Cardiac muscle cell (in vitro differentiated cells and primary cell): ENCODE results near the gene IL22. TPM values are rescaled to one million over a fixed set of nuclear protein-coding genes. Genes with fewer than 3 reads are reported as not detected.
A peak's percentile ranks its signal among the peaks of the same experiment; 100 is the strongest.

ENCODE experiments used
- DNase-seq, 2 donors: peaks; one replicate each; pipeline versions ENCODE4 v3.0.0 to v3.0.0-alpha.2; 2010 to 2017; ENCODE audit warnings: low read depth in 1 of 2, low spot score in 1 of 2
- H3K27ac ChIP-seq: fragments of 200-600 bp; sonication (generic); 2 replicates; pipeline ENCODE4 v1.5.1; 2016
- H3K27me3 ChIP-seq: fragments of 200-600 bp; sonication (generic); 2 replicates; pipeline ENCODE4 v1.6.0; 2016; ENCODE audit warnings: control low read depth
- H3K36me3 ChIP-seq: fragments of 200-600 bp; sonication (generic); 2 replicates; pipeline ENCODE4 v1.5.1; 2016; ENCODE audit warnings: control low read depth
- H3K4me1 ChIP-seq: fragments of 200-600 bp; sonication (generic); 2 replicates; pipeline ENCODE4 v1.8.1; 2017; ENCODE audit warnings: low read depth, mild to moderate bottlenecking, mixed run types
- H3K4me3 ChIP-seq: fragments of 200-600 bp; sonication (generic); 2 replicates; pipeline ENCODE4 v1.5.1; 2016; ENCODE audit warnings: mild to moderate bottlenecking
- H3K9me3 ChIP-seq: fragments of 200-600 bp; sonication (generic); 2 replicates; pipeline ENCODE4 v1.5.1; 2017; ENCODE audit warnings: low read depth, mild to moderate bottlenecking, control low read depth
- polyA plus RNA-seq: library from polyadenylated mRNA; unstranded; fragments of >200 nt; fragmentation: Nextera tagmentation; extraction: Ambion mirVana; gene quantifications from 2 replicates; pipeline ENCODE4 v1.2.1, GENCODE V29; 2016
- total RNA-seq: library from RNA; depleted of rRNA; stranded (reverse); fragments of >200 nt; gene quantifications from 2 replicates; pipeline ENCODE4 v1.2.3, GENCODE V29; 2016
- TF ChIP-seq, protein P1 (sequence below): IDR thresholded peaks from 2 replicates; pipeline ENCODE4 v1.5.1; 2012; ENCODE audit warnings: low read depth, mild to moderate bottlenecking, low read length

Gene IL22, protein sequence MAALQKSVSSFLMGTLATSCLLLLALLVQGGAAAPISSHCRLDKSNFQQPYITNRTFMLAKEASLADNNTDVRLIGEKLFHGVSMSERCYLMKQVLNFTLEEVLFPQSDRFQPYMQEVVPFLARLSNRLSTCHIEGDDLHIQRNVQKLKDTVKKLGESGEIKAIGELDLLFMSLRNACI
- total RNA-seq: not detected in 2 replicates
- polyA plus RNA-seq: not detected in 2 replicates

DNA sequence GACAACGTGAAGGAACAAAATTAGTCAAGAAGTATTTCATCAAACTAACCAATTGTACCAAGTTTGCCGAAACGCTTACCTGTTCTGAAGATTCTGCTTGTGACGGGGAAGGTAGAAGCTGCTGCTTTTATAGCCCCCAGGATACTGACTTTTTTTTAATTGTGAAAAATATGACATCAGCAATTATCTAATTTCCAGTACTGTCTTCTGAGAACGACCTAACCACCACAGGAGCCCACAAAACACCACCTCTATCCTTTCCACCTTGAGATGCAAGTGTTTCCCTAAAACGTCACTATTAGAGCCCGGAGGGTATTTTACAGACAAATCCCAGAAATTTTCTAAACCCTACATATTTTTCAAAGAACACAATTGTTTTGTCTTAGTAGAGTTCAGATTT is at the start of gene IL22:
Gene IL22 (minus strand): TSS at position 101 of the 400 bp plus-strand sequence. CDS start 156 bp downstream, outside the sequence.
- no peaks in the 10 kb centered on the region for H3K4me1 ChIP-seq
- no peaks in the 10 kb centered on the region for H3K36me3 ChIP-seq
- no peak within 1 kb of the TSS for H3K4me3 ChIP-seq
- TF ChIP-seq, protein P1, sequence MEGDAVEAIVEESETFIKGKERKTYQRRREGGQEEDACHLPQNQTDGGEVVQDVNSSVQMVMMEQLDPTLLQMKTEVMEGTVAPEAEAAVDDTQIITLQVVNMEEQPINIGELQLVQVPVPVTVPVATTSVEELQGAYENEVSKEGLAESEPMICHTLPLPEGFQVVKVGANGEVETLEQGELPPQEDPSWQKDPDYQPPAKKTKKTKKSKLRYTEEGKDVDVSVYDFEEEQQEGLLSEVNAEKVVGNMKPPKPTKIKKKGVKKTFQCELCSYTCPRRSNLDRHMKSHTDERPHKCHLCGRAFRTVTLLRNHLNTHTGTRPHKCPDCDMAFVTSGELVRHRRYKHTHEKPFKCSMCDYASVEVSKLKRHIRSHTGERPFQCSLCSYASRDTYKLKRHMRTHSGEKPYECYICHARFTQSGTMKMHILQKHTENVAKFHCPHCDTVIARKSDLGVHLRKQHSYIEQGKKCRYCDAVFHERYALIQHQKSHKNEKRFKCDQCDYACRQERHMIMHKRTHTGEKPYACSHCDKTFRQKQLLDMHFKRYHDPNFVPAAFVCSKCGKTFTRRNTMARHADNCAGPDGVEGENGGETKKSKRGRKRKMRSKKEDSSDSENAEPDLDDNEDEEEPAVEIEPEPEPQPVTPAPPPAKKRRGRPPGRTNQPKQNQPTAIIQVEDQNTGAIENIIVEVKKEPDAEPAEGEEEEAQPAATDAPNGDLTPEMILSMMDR: no peak
- no peak within 1 kb of the TSS for H3K27ac ChIP-seq
- H3K9me3 ChIP-seq: no peaks in the 10 kb centered on the region
- DNase-seq: no peak
- H3K27me3 ChIP-seq: no peaks in the 10 kb centered on the region

DNA sequence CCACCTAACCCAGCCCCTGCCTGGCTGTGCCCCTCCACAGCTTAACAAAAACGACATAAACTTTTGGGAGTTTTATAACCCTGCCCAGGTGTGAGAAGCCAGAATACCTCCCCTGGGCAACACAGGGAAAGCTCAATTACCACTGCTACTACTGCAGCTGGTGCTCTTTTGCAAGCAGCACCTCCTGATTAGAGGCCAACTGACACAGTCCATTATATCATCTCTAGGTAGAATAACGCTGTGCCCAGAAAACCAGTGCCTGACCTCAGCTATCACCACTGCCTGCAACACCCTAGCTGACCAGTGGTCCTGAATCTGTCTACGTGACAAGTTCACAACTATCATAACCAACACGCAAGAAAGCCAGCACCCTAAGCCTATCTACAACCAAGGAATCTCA is 44.5 kb upstream of the IL22 start:
- TF ChIP-seq, protein P1: no peak
- H3K27ac ChIP-seq: no peak overlapping the region
- H3K36me3 ChIP-seq: peaks cover 18% of the 10 kb centered on the region
- no peak overlapping the region for H3K4me3 ChIP-seq
- no peaks in the 10 kb centered on the region for H3K27me3 ChIP-seq
- H3K4me1 ChIP-seq: no peaks in the 10 kb centered on the region
- DNase-seq: no peak
- H3K9me3 ChIP-seq: no peaks in the 10 kb centered on the region

DNA sequence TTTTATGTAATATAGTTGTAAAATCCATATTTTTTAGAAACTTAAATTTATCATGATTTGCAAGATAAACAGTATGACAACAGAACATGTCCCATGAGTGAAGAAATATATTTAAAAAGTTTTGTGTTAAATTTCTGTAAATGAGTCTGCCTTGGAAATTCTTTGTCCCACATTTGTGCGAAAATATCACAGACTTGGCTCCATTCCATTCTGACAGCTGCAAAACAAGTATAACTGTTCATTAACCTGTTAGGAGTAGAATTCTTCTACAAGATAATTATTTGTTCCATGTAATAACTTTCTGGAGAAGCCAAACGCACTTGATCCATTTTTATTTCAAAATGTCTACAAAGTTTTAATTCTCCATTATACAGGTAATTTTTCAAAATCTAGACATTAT is 40.8 kb upstream of the IL22 start:
- Histone ChIP-seq H3K4me3 (no peak overlapping the region), H3K4me1 (no peaks in the 10 kb centered on the region), H3K27ac (no peak overlapping the region), H3K36me3 (peaks cover 9% of the 10 kb centered on the region), H3K9me3 (no peaks in the 10 kb centered on the region), H3K27me3 (no peaks in the 10 kb centered on the region)
- DNase-seq: peak in 1 of 2 donors; percentile 21
- TF ChIP-seq, protein P1: no peak

DNA sequence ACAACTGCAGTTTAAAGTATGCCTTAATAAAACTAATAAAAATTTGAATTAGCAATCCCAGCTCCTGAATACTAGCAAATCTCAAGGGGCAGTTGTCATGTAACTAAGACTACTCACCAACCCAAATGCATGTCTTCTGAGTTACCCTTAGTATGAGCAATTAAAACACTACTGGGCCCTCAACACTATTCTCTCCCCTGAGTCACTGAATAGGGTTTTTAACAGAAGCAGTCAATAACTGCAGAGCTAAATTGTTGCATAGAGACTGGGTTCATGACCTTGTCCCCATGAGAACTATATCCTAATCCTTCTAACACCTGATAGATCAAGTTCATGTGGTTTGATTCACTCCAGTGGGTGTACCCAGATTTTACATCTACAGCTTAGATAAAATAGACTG is 39.9 kb upstream of the IL22 start:
- H3K9me3 ChIP-seq: no peaks in the 10 kb centered on the region
- TF ChIP-seq, protein P1: no peak
- H3K36me3 ChIP-seq: peaks cover 9% of the 10 kb centered on the region
- no peaks in the 10 kb centered on the region for H3K4me1 ChIP-seq
- H3K4me3 ChIP-seq: no peak overlapping the region
- no peak overlapping the region for H3K27ac ChIP-seq
- DNase-seq: no peak
- no peaks in the 10 kb centered on the region for H3K27me3 ChIP-seq

DNA sequence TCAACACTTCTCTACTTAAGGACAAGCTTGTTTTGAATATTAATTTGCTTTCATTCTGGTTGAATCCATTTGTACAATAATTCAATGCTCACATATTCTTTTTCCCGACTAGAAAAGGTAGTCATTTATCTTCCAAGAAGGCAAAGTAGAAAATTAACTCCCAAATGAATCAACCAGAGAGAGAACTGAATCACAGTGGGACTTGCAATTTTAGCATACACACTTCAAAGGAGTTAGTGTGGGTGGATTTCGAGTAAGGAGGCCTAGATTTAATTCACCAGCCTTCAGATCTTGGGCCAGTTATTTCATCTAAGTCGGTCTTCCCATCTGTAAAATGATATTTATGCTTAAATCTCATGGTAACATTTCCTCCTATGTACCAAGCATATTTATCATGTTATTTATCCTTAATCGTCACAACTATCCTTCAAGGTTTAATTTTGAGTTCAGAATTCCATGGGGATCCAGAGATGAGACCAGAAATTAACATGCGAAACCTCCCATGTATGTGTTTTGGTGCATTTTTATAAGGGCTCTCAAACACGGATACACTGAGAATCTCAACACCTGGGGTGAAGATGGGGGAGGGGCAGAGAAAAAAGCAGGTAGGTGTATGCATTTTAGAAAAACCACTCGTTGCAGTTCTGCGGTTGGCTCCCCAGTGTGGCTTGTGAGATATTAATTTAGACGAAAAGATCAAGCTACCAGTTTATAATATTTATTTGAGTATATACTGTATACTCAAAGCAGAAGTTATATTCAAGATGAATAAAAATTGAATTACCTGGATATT is 38.9 kb upstream of the IL22 start:
- H3K4me1 ChIP-seq: no peaks in the 10 kb centered on the region
- H3K27ac ChIP-seq: no peak overlapping the region
- TF ChIP-seq, protein P1: no peak
- no peak overlapping the region for H3K4me3 ChIP-seq
- no peaks in the 10 kb centered on the region for H3K9me3 ChIP-seq
- no peaks in the 10 kb centered on the region for H3K27me3 ChIP-seq
- no peak for DNase-seq
- peaks cover 9% of the 10 kb centered on the region for H3K36me3 ChIP-seq
